Embryonic facial prominence (tissue), 1 donor: Measurements from ENCODE around the gene ARHGEF16.

Experiments
- DNase-seq: peaks from one replicate; pipeline ENCODE4 v3.0.0-alpha.2; 2016; ENCODE audit errors: extremely low spot score

Gene ARHGEF16

DNA sequence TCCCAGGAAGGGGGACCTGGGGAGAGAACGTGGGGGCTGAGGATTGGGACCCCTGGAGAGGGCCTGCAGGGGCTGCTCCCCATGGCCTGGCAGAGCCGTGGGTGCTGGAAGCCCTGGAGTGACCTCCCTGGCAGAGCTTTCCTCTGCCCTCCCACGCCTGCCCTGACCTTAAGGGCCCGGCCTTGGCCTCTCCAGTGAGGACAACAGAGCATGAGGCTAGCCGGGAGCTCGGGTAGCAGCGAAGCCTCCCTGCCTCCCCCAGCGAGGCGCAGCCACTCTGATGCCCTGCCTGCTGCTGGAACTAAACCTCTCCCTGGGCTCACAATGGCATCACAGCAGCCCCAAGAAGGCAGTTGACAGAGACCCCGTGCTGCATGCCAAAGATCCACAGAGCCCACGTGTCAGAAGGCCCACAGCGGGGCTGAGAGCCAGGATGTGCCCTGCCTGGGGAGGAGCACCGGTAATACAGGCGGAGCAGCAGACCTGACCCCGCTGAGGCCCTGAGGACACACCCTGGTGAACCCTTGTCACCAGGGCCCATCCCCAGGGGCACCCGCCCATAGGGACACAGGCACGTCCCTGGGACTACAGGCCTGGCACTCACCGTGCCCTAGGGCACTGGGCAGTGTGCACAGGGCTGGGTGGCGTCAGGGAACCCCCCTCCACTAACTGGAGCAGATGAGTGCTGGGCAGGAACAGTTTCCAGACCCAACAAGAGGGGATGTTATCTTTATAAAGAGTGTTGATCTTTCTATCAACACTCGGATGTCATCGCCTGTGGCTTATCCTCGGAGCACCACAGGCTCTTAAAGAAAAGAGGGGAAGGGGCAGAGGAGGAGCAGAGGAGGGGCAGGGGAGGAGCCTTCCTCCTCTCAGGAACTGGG is 48.4 kb downstream of the ARHGEF16 start:
- no peak for DNase-seq

DNA sequence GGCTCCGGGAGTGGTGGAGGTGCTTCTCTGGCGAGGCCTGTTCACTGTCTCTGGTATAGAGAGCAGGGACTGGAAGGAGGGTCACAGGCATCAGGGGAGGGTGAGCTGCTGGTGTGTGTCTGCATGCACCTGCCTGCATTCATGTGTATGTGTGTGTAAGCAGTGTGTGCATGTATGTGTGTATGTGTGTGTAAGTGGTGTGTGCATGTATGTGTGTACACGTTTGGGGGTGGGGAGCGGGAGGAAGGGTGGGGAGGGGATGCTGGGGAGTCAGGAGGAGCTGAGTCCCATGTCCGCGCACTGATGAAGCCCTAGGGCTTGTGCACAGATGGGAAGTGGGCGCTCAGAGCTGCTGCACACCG is 49.0 kb downstream of the ARHGEF16 start:
- no peak for DNase-seq

DNA sequence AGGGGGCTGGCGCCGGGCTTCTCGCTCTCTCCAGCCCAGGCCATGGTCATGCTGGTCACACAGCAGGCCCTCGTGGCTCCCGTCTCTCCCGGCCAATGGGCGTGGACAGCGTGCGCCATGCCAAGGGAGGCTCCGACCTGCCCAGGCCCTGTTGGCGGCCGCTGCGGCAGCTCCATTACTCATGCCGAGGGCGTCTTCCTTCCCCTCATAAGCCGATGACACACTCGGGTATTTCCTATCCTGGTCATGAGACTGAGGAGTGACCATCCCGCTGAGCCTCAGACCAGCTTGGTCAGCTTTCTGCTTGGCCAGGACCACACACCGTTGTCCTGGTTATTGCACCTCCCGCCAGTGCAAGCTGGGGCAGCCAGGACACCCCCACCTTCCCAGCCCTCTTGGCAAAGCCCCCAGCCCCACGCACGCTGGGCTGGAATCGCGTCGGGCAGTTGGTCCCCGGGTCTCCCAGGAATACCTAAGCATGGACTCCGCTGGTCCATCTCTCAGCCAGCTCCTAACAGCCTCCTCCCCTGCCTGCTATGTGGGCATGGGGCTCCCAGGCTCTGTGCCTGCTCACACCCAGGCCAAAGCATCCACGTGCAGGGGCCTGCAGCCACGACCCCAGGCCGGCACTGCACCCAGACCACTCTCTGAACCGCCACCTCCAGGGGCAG is 49.8 kb downstream of the ARHGEF16 start:
- DNase-seq, result no peak

DNA sequence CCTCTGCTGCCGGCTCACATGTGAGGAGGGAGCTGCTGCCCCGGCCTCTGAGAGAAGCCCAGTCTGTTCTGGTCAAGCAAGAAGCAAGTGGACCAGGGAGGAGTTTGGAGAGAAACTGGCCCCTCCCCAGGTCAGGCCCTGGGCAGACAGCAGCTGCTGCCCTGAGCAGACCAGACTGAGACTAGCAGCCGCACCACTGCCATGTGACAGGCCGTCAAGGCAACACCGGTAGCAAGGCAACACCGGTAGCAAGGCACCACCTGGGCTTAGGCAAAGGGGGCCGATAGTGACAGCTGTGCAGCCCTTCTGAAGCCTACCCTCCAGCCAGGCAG is 50.3 kb downstream of the ARHGEF16 start:
- no peak for DNase-seq

DNA sequence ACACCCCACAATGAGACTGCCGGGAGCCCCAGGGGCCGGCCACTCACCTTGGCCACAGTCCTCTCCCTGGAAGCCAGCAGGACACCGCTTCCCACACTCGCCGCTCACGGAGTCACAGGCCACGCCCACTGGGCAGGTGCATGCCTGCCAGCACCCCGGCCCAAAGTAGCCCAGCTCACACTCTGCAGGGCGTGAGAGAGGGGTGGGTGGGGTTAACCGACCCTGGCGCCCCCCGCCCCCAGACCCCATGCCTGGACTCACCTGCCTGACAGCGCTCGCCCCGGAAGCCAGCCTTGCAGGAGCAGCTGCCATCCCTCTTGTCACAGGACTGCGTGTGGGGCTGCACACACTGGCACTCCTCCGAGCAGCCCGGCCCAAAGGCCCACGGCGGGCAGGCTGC is 50.7 kb downstream of the ARHGEF16 start:
- no peak for DNase-seq

DNA sequence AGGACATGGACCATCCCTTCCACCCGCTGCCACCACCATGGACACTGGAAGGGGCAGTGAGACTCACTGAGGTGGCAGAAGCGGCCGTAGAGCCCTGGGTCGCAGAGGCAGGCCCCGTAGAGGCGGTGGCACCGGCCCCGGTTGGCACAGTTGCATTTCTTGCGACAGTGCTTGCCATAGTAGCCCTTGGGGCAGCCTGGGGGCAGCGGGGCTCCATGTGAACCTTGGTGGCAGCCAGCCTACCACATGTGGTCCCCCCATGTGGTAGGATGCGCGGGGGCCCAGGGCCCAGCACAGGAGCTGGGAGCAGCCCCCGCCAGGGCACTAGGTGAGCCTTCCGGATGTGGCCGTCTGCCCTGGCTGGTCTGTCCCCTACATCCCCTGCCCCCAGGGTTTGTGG is 51.6 kb downstream of the ARHGEF16 start:
- no peak for DNase-seq

DNA sequence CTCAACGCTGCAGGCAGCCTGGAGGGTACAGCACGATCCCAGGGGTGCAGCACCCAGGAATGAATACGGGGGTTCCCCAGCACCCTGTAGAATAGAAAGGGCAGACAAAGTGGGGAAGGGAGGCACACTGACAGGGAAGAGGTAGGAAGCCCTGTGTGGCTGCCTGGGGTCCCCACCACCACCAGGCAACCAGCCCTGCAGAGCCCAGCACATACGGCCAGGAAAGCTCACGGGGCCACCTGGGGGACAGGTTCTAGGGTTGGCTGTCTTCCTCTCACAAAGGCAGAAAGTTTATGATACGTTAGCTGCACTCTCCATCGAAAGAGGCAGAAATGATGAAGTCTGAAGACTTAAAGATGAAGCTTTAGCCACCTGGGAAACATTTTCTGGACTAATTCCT is 52.5 kb downstream of the ARHGEF16 start:
- DNase-seq, result no peak

DNA sequence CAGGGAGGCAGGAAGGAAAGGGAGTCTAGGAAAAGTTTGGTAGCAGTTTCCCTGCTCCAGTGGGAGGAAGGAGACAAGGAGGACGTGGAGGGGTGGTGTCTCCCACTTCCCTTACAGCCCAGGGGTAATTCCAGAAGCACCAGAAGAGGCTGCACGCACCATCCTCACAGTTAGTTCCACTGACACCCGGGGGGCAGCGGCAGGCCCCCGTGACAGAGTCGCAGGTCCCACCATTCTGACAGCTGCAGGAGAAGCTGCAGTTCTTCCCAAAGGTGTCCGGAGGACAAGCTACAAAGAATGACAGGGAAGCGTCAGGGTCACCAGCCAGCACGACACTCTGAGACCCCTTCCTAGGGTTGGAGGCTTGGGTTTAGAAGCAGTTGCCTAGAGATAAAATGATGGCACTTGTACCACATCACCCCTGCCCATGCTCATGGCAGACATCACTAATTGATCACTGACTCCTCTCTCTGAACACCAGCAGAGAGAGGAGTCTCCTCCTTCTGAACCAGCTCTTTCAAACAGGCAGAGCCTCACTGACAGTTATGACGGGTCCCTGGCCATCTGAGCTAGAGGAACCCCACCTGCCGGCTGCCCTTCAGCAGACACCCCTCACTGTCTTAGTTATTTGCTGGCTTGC is 53.3 kb downstream of the ARHGEF16 start:
- DNase-seq, result no peak

DNA sequence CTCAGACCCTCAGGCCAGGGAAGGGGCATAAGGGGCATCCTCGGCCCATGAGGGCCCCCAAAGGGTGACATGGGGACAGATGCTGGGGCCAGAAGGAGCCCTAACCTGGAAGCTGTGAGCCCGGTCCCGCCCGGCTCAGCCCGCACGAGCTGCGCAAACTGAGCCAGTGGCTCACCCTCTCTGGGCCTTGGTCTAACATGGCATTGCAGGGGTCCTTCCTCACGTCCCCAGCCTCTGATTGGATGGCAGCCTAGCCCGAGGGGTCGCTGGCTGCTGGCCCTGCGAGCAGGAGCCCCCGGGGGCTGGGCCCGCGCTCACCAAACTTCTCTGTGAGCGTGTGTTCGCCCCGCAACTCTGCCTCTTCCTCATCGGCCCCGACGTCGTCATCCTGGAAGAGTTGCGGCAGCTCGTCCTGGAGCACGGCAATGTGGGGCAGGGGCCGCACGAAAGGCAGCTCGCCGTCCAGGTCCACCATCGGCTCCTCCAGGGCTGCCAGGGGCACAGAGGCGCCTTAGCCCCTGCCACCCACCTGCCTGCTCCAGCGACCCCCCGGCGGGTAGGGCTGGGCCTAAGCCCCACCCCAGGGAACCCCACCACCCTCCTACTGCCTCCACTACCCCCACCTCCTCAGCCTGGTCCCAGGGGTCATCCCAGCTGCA is 54.4 kb downstream of the ARHGEF16 start:
- DNase-seq, result no peak

DNA sequence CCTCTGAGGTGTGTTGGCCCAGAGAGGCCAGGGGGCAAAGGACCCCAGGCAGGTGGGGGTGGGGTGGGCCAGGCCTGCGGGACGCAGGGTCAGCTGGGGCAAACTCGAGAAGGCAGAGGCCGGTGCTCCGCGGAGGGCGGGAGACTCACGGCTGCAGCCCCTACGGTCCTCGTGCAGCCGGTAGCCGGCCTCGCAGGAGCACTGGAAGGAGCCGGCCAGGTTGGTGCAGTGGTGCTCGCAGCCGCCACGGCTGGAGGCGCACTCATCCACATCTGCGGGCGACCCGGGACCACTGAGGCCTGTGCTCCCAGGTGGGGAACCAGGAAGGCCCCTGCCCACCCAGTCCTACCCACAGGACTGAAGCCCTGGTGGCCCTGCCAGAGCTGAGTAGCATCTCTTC is 55.3 kb downstream of the ARHGEF16 start:
- no peak for DNase-seq

DNA sequence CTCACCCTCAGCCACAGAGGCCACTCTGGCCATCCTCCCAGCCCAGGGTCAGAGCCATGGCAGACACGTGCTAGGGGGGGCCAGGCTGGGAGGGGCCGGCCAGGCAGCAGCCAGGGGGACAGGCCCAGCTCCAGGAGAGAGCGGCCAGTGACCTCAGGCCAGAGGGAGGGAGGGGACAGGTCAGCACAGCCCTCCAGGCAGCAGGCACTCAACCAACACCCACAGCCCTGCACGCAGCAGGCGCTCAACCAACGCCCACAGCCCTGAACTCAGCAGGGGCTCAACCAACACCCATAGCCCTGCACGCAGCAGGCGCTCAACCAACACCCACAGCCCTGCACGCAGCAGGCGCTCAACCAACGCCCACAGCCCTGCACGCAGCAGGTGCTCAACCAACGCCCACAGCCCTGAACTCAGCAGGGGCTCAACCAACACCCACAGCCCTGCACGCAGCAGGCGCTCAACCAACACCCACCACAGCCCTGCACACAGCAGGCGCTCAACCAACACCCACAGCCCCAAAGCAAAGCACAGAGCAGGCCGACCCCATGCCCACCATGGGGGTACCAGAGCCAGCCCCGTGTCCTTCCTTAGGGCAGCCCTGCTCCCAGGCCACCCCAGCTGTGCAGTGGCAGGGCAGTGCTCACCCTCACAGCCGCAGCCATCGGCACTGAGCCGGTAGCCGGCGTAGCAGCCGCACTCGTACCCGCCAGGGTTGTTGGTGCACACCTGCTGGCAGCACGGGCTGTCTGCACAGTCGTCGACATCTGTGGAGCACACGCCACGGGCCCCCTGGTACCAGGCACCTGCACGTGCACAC is 55.9 kb downstream of the ARHGEF16 start:
- DNase-seq, result no peak

DNA sequence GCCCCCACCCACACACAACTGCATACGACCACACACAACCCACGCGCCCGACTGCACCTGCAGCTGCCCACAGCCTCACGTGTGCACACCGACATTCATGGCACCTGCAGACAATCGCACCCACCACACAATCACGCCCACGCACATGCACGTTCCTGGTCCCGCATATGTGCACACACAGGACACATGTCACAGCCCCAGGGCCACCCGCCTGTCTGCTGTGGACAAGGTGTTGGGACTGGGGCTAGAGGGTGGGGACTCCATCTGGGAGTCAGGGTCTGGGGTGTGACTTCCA is 56.4 kb downstream of the ARHGEF16 start:
- DNase-seq, result no peak

DNA sequence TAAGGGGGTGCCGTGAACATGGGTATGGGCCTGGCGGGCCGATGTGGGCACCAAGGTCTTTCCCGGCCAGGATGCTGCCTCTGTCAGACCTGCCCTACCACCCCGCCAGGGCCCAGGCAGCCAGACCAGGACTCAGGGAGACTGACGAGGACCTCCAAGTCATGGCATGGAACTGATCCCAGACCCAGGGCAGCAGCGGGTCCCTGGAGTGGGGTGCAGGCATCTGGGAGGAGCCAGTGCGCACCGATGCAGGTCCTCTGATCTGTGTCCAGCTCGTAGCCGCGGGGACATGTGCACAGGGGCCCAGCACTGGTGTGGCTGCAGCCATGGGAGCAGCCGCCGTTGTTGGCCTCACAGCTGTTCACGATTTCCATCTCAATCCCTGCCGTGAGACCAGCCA is 56.8 kb downstream of the ARHGEF16 start:
- DNase-seq, result no peak

DNA sequence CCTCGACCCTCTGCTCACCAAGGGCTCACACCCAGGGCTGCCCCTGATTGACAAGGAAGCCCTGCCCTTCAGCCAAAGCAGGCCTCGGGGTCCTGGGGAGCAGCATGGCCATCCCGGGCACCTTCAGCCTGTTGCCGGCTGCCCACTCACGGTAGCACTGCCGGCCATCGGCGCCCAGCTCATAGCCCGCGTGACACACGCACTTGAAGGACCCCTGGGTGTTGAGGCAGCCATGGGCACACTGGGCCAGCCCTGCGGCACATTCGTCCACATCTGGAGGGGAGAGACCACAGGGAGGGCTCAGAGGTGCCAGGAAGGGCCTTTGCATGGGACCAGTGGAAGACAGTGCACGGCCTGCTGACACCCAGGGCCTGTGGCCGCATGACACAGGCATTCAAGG is 57.4 kb downstream of the ARHGEF16 start:
- DNase-seq, result no peak

DNA sequence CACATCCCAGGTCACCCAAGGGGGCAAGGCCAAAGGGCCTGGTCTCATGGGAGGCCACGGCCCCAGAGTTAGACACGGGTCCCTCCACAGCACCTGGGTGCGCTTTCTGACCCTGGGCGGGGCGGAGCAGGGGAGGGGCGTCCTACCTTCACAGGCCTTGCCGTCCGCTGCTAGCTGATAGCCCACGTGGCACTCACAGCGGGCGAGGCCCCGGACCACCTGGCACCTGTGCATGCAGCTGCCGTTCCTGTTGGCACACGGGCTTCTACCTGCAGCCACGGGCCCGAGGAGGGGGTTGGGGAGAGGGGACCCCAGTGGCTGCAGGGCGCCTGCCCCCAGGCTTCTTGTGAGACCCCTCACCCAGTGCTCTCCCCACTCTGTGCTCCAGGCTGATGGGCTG is 59.9 kb downstream of the ARHGEF16 start:
- no peak for DNase-seq

DNA sequence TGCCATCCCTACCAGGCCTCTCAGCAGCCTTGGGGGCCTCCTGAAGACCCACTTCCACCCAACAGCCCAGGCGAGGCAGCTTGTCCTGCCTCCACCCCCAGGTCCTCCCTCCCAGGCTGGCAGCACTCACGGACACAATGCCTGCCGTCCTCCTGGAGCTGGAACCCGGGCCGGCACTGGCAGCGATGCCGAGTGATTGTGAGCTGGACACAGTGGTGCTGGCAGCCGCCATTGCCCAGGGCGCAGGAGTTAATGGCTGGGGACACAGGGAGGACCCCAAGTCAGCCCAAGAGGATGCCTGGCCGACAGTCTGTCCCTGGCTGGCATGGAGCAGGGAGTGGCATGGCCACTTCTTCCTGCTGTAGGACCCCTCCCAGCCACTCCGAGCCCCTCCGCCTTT is 60.8 kb downstream of the ARHGEF16 start:
- no peak for DNase-seq

DNA sequence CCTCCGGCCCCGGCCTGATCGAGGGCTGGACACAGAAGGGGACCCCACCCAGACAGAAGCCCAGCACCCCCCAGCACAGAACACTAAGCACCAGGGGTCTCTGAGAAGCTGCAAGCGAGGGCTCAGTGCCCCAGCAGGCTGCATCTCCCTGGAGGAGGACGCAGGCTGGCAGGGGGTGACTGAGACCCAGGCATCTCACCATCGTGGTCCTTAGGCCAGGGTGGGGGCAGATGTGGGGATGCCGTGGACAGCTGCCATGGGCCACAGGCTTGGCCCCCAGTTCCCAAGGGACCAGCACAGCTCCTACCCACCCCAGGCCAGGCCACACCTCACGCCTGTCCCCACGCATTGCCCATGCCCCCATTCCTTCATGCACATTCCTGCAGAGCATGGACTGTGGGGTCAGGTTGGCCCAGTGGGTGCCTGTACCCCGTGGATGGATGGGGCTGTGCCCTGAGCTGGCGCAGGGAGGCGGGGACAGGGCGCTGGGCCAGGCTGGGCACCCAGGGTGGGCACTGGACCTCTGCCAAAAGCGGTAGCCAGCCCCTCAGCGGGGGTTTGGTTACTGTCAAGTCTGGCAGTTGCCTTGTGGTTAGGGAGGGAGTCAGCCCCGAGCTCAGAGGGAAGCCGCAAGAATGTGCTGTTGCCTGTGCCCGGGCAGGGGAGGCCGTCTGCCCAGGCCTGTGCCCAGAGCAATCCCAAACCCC is 61.5 kb downstream of the ARHGEF16 start:
- DNase-seq, result no peak

DNA sequence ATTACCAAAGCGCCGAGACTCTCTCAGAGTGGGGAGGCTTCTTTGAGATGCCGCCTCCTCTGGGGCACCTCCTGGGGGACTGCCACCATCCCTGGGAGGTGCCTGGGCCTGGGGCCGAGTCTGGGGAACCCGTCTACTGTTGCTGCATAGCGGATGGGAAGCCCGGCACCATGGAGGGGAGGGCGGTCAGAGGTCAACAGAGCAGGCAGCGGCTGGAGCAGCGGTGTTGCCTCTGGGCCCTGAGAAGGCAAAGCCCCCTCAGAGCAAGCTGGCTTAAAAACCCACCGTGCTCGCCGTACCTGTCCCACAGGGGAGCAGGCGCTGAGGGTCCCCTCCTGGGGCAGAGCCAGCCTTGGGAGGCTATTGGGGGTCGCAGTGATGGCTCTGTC is 62.0 kb downstream of the ARHGEF16 start:
- no peak for DNase-seq

DNA sequence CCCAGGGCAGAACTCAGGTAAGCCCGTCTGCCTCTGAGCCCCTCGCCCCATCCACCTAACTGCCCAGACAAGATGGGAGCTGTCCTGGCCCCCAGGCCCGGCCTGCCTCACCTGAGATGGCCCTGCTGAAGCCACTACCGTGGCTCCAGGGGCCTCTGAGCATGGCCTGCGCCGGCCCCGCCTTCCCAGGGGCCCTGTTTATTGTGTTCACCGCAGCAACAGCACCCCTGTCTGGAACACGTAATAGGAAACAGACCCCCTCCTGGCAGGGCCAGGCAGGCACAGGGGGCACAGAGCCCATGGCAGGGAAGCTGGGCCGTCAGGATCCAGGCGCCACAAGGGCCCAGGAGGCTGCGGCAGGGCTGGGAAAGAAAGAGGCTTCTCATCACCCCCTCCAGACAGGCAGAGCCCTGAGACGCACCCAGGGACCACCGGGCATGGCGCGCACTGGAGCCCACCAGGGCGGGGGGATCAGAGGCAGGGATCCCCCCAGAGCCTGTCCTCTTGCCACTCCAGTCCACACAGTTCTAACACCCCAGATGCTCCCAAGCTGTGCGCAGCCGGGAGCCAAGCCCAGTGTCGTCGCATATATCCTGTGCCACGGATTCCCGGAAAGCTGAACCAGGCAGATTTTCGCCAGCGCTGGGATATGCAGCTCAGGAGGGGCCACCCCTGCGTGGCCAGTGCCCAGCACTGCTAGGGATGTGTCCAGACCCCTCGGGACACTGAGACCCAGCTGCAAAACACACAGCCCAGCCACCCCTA is 62.6 kb downstream of the ARHGEF16 start:
- DNase-seq, result no peak

DNA sequence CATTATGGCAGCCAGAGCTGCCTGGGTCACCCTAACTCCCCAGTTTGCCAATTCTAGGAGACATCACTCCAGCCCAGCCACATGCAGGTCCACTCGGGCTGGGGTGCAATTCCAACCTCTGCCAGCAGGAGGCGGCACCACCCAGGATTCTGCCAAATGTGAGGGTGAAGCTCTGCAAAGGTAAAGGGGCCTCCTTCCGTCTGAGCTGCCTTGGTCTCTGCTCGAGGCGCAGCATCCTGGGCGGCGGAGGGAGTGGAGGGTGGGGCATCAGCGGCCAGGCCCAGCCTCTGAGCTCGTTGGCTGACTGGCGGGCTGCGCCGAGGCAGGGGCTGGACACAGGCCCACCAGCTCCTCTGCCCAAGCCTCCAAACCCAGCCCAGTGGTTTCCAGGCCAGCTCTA is 63.8 kb downstream of the ARHGEF16 start:
- no peak for DNase-seq

DNA sequence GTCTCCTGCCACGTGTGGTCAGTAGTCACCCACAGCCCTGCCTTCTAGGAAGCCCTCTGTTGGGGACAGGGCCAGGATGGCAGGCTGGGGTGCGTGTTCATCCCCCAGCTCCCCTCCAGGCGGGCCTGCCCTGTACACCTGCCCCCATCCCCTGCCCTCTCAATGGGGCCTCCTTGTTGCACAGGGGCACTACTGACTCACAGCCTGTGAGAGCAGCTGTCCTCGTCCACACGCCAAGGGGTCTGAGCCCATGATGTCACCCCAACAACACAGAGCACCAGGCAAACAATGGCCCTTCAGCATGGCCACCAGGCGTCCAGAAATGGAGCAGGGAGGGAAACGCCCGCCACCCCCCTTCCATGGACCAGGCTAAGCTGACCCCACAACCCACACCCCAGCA is 64.3 kb downstream of the ARHGEF16 start:
- DNase-seq, result no peak
